ENCODE measurements around the gene AANAT.

GRCh38 chr17:76419576-76420260, 47.7 kb upstream of the AANAT start:
- TF ChIP-seq CTCF (tag by site-specific recombination; IDR thresholded peaks at IDR 0.05) (no peak), ZNF292 (tag by site-specific recombination; IDR thresholded peaks at IDR 0.05; ENCODE audit: borderline replicate concordance, low read depth) (no peak), YY1 (tag by site-specific recombination; IDR thresholded peaks at IDR 0.05) (no peak), KLF10 (tag by site-specific recombination; IDR thresholded peaks at IDR 0.05) (no peak), TSHZ1 (tag by site-specific recombination; IDR thresholded peaks at IDR 0.05; ENCODE audit: borderline replicate concordance) (no peak), BCL11A (tag by site-specific recombination; IDR thresholded peaks at IDR 0.05; ENCODE audit: low read depth) (no peak)

All from HEK293 (cell line).